NB4 (cell line): ENCODE measurements around the gene RFTN1.

Experiments
- TF ChIP-seq, protein P1 (sequence below): IDR thresholded peaks from one replicate; pipeline ENCODE4 v1.5.1; 2012; ENCODE audit warnings: low read depth, low read length
- TF ChIP-seq, protein P2 (sequence below): IDR thresholded peaks from 2 replicates; pipeline ENCODE4 v1.6.1; 2011; ENCODE audit warnings: low read depth, low read length

DNA sequence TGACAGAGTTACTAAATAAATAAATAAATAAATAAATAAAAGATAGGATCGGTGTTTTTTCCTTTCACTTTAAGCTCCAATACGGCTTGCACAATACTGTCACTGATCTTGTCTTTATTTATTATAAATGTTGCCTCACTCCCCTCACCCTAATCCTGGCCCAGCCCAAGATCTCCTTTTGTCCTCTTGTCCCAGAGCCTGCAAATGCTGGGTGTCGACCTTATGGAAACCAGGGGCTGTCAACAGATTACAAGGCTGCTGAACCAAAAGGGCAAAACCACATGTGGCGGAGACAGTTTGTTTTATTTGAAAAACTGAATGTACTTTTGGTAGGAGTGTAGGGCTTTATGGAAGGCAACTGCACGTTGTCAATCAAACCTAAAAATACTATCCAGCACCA, 75.9 kb downstream of the RFTN1 start:
- TF ChIP-seq, protein P1, sequence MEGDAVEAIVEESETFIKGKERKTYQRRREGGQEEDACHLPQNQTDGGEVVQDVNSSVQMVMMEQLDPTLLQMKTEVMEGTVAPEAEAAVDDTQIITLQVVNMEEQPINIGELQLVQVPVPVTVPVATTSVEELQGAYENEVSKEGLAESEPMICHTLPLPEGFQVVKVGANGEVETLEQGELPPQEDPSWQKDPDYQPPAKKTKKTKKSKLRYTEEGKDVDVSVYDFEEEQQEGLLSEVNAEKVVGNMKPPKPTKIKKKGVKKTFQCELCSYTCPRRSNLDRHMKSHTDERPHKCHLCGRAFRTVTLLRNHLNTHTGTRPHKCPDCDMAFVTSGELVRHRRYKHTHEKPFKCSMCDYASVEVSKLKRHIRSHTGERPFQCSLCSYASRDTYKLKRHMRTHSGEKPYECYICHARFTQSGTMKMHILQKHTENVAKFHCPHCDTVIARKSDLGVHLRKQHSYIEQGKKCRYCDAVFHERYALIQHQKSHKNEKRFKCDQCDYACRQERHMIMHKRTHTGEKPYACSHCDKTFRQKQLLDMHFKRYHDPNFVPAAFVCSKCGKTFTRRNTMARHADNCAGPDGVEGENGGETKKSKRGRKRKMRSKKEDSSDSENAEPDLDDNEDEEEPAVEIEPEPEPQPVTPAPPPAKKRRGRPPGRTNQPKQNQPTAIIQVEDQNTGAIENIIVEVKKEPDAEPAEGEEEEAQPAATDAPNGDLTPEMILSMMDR, result no peak
- TF ChIP-seq, protein P2, sequence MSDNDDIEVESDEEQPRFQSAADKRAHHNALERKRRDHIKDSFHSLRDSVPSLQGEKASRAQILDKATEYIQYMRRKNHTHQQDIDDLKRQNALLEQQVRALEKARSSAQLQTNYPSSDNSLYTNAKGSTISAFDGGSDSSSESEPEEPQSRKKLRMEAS, result no peak
